Mesothelial cell of epicardium (in vitro differentiated cells): ENCODE results near the gene ZNF268. TPM values are rescaled to one million over a fixed set of nuclear protein-coding genes. Genes with fewer than 3 reads are reported as not detected.
"Not testable (repeated sequence)": the region's sequence is repeated elsewhere in the genome, so short reads cannot be mapped to it uniquely, and the experiment has no call there.

ENCODE experiments used
- DNase-seq, 2 experiments: peaks; one replicate each; pipeline ENCODE4 v3.0.0; 2021; ENCODE audit warnings: low spot score in 2 of 2; ENCODE audit not compliant: unreplicated experiment in 2 of 2
- H3K27ac Mint-ChIP-seq: 2 replicates; pipeline ENCODE4 v1.8.0; 2021; ENCODE audit warnings: mixed read lengths
- H3K27me3 Mint-ChIP-seq: 2 replicates; pipeline ENCODE4 v1.8.0; 2021; ENCODE audit warnings: low read depth, mixed read lengths
- H3K36me3 Mint-ChIP-seq: 2 replicates; pipeline ENCODE4 v1.8.0; 2021; ENCODE audit warnings: mixed read lengths
- H3K4me1 Mint-ChIP-seq: 2 replicates; pipeline ENCODE4 v1.8.0; 2021; ENCODE audit warnings: mixed read lengths
- H3K4me3 Mint-ChIP-seq: 2 replicates; pipeline ENCODE4 v1.8.0; 2021; ENCODE audit warnings: mild to moderate bottlenecking, moderate library complexity, mixed read lengths
- H3K9me3 Mint-ChIP-seq: 2 replicates; pipeline ENCODE4 v1.8.0; 2021; ENCODE audit warnings: mixed read lengths
- total RNA-seq: library from RNA; stranded (reverse); gene quantifications from 3 replicates; pipeline ENCODE4 v1.2.1, GENCODE V29; 2021
- TF ChIP-seq, protein P1 (sequence below): fragments of 200-600 bp; sonication (generic); IDR thresholded peaks from one replicate; pipeline ENCODE4 v1.5.0; 2021; ENCODE audit warnings: antibody characterized with exemption; ENCODE audit not compliant: unreplicated experiment

Gene ZNF268
- total RNA-seq, 1 donor from 2014 or later: 30.3 TPM

DNA sequence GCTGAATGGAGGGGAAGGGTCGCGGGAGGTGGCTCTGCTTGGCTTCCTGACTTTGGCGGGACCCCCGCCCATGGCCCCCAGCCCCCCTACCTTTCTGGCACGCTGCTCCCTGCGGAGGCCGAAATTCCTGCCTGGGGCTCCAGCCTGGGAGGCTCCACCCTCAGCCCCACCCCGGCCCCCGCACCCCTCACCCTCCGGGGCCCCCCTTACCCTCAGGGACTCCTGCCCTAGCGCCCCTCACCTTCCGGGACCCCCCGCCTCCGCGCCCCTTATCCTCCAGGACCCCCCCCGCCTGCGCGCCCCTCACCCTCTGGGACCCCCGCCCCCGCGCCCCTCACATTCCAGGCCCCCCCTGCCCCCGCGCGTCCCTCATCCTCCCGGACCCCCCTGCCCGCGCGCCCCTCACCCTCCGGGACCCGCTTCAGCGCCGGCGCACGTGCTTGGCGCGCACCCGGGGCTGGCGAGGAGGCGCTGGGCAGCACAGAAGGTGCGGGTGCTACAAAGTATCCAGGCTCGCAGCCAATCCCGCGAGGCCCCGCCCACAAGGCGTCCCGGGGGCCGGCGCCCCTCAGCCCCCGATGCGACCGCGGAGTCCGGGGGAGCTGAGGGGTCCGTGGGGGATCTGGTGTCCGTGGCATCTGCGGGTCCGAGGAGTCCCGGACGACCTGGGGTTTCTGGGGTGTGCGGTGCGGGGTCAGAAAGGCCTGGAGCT lies 54.3 kb downstream of the ZNF268 start, which contains the start of gene ANHX:
ANHX (minus strand) TSS at position 477 of the 712 bp plus-strand sequence. CDS start 1,521 bp downstream, outside the sequence.
- H3K36me3 Mint-ChIP-seq: peaks cover 14% of the 10 kb centered on the region
- TF ChIP-seq, protein P1, sequence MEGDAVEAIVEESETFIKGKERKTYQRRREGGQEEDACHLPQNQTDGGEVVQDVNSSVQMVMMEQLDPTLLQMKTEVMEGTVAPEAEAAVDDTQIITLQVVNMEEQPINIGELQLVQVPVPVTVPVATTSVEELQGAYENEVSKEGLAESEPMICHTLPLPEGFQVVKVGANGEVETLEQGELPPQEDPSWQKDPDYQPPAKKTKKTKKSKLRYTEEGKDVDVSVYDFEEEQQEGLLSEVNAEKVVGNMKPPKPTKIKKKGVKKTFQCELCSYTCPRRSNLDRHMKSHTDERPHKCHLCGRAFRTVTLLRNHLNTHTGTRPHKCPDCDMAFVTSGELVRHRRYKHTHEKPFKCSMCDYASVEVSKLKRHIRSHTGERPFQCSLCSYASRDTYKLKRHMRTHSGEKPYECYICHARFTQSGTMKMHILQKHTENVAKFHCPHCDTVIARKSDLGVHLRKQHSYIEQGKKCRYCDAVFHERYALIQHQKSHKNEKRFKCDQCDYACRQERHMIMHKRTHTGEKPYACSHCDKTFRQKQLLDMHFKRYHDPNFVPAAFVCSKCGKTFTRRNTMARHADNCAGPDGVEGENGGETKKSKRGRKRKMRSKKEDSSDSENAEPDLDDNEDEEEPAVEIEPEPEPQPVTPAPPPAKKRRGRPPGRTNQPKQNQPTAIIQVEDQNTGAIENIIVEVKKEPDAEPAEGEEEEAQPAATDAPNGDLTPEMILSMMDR: no peak
- H3K4me1 Mint-ChIP-seq: no peaks in the 10 kb centered on the region
- peaks cover 48% of the 10 kb centered on the region for H3K9me3 Mint-ChIP-seq
- no peak within 1 kb of the TSS for H3K27ac Mint-ChIP-seq
- no peaks in the 10 kb centered on the region for H3K27me3 Mint-ChIP-seq
- DNase-seq: no peak
- no peak within 1 kb of the TSS for H3K4me3 Mint-ChIP-seq

DNA sequence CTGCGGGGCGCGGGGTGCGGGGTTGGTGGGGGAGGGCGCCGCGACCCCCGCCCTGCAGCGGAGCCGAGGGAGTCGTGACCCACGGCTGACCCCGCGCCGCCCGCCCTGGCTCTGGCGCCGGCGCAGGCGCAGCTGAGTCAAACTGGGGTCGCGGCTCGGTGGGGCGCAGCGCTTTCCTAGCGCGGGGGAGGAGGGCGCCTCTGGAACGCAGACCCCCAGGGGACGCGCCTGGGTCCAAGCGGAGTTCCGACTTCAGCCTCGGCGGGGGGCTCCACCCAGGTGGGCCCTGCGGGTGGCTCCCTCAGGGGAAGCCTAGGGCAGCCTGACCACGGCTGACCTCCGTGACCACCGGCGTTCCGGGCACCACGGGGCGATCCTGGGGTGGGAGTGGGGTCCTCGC lies 54.8 kb downstream of the ZNF268 start:
- TF ChIP-seq, protein P1: no peak
- Mint-ChIP-seq H3K9me3 (peaks cover 48% of the 10 kb centered on the region), H3K36me3 (peaks cover 14% of the 10 kb centered on the region)

DNA sequence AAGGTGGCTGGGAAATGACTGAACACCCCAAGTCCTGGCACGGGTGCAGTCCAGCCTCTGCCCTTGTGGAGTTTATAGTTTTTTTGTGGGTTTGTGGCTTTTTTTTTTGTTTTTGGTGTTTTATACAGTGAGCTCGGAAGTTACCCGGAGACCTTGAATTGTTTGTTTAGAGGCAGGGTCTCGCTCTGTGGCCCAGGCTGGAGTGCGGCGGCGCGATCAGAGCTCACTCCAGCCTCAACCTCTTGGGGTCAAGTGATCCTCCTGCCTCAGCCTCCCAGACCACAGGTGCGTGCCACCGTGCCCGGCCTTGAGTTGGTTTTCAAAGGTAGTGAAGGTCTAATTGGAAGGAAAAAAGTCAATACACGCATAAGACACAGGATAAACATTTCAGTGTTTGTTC lies 55.3 kb downstream of the ZNF268 start:
- Mint-ChIP-seq H3K4me1 (no peaks in the 10 kb centered on the region), H3K9me3 (peaks cover 49% of the 10 kb centered on the region), H3K27ac (no peak overlapping the region), H3K4me3 (no peak overlapping the region), H3K36me3 (peaks cover 14% of the 10 kb centered on the region), H3K27me3 (no peaks in the 10 kb centered on the region)
- no peak for DNase-seq
- TF ChIP-seq, protein P1: no peak

More for the DNA sequence above, 54.8 kb downstream of the ZNF268 start:
- Mint-ChIP-seq H3K4me1 (no peaks in the 10 kb centered on the region), H3K4me3 (no peak overlapping the region), H3K27me3 (no peaks in the 10 kb centered on the region), H3K27ac (no peak overlapping the region)
- no peak for DNase-seq

DNA sequence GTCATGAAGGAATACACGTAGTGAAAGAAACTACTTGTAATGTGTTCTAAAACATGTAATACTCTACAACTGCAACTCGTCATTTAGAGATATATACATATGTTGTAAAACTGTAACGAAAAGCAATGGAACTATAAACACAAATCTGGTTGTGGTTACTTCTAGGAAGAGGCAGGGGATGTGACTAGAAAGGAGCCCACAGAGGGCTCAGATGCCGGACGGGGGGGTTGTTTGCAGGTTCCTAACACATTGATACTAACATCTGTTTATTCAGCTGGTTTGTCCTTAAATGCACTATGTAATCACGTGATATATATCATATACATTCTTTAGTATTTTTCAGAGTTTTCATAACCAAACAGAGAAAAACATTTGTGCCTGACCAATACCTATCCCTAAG lies 70.4 kb downstream of the ZNF268 start:
- H3K36me3 Mint-ChIP-seq: no peaks in the 10 kb centered on the region
- peaks cover 56% of the 10 kb centered on the region for H3K9me3 Mint-ChIP-seq
- H3K4me3 Mint-ChIP-seq: no peak overlapping the region

DNA sequence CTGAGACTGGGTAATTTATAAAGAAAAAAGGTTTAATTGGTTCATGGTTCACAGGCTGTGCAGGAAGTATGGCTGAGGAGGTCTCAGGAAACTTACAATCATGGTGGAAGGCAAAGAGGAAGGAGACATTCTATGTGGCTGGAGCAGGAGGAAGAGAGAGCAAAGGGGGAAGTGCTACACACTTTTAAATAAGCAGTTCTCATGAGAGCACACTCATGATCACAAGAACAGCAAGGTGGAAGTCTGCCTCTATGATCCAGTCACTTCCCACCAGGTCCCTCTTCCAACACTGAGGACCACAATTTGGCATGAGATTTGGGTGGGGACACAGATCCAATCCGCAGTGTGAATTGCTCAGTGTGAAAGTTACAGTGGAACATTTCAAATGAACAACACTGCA lies 74.5 kb downstream of the ZNF268 start:
- H3K4me1 Mint-ChIP-seq: not testable (repeated sequence)
- peaks cover 49% of the 10 kb centered on the region for H3K9me3 Mint-ChIP-seq

More for the DNA sequence above, 70.4 kb downstream of the ZNF268 start:
- no peaks in the 10 kb centered on the region for H3K4me1 Mint-ChIP-seq
- H3K27ac Mint-ChIP-seq: no peak overlapping the region
- no peak for DNase-seq
- TF ChIP-seq, protein P1: no peak
- H3K27me3 Mint-ChIP-seq: no peaks in the 10 kb centered on the region

DNA sequence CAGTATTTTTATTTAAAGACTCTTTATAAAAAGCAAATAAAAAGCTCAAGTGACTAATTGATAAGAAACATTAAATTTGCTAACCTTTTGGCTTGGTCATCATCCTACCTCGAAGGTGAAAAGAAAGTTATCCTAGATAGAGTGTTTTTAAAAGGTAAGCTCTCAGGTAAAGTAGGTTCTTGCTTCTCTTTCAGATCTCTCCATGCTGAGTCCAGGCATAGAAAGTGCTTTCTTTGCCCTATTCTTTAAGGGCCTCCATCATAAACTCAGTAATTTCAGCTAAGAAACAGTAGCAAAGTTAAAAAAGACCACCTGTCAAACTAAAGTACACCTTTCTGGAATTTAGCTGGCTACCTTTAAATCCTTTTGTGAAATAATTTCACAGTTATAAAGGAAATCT lies 75.0 kb downstream of the ZNF268 start:
- H3K9me3 Mint-ChIP-seq: peaks cover 45% of the 10 kb centered on the region
- TF ChIP-seq, protein P1: no peak
- H3K4me3 Mint-ChIP-seq: no peak overlapping the region
- no peak overlapping the region for H3K27ac Mint-ChIP-seq
- no peaks in the 10 kb centered on the region for H3K4me1 Mint-ChIP-seq
- DNase-seq: no peak
- H3K27me3 Mint-ChIP-seq: no peaks in the 10 kb centered on the region
- H3K36me3 Mint-ChIP-seq: no peaks in the 10 kb centered on the region

More for the DNA sequence above, 74.5 kb downstream of the ZNF268 start:
- not testable (repeated sequence) for H3K4me3 Mint-ChIP-seq, DNase-seq, H3K27ac Mint-ChIP-seq, H3K27me3 Mint-ChIP-seq, H3K36me3 Mint-ChIP-seq
